ENCODE measurements around the gene ACVRL1. TPM values are rescaled to one million over a fixed set of nuclear protein-coding genes. Genes with fewer than 3 reads are reported as not detected.

ACVRL1 gene
- total and polyA plus RNA-seq, 2 donors = 8.9 to 14.9 TPM

DNA sequence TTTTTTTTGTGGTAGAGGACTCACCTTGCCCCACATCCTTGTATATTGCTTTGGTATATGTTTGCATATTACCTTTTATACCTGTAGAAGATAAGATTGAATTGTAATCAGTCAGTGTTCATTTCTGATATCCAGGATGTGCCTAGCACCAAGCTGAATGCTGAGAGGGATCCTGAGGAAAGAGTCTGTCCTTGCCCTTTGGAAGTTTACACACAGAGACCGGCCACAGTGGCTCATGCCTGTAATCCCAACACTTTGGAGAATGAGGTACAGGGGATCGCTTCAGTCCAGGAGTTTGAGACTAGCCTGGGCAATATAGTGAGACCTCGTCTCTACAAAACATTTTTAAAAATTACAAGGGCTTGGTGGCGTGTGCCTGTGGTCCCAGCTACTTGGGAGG is 52.6 kb downstream of the ACVRL1 start:
- peaks cover 0 to 6% of the 10 kb centered on the region in 2 donors for H3K36me3 ChIP-seq (ENCODE audit: control insufficient read depth in 2 of 2, insufficient read depth in 2 of 2, low read length in 1 of 2)
- no peak overlapping the region for H3K4me3 ChIP-seq (ENCODE audit: low read length in 2 of 2)
- no peak overlapping the region for H3K27ac ChIP-seq (ENCODE audit: low read depth in 1 of 2, low read length in 1 of 2)
- WGBS = 97% methylated on average over 4 of the region's 4 CpGs
- DNase-seq (ENCODE audit: low read depth in 6 of 9, low spot score in 9 of 9) = no peak
- peaks cover 0 to 4% of the 10 kb centered on the region in 2 donors for H3K9me3 ChIP-seq (ENCODE audit: control insufficient read depth in 2 of 2, insufficient read depth in 1 of 2, low read length in 1 of 2)
- peaks cover 3 to 19% of the 10 kb centered on the region in 2 donors for H3K4me1 ChIP-seq (ENCODE audit: control insufficient read depth in 2 of 2, insufficient read depth in 2 of 2, low read length in 2 of 2)
- H3K27me3 ChIP-seq (ENCODE audit: control insufficient read depth in 2 of 2, insufficient read depth in 1 of 2, low read length in 1 of 2) = no peaks in the 10 kb centered on the region

DNA sequence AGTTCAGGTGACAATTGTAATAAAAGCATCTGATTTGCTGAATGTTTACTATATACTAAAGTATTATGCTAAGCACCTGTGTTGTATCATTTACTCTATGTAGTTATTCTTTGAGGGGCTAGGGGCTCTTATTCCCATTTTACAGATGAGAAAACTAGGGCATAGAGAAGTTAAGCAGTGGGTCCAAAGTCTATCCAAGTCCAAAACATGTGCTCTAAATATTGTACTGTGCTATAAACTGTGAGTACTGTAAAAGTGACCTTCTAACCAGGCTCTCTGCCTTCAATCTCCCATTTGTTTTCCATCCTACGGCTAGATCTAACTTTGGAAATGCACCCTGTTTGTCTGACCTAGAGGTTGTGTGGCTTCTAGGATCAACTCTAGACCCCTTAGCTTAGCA is 53.2 kb downstream of the ACVRL1 start:
- 95% methylated on average over 1 of the region's 1 CpG for WGBS
- no peak for DNase-seq (ENCODE audit: low read depth in 6 of 9, low spot score in 9 of 9)
- Histone ChIP-seq H3K4me1 (ENCODE audit: control insufficient read depth in 2 of 2, insufficient read depth in 2 of 2, low read length in 2 of 2) (peaks cover 3 to 14% of the 10 kb centered on the region in 2 donors), H3K9me3 (ENCODE audit: control insufficient read depth in 2 of 2, insufficient read depth in 1 of 2, low read length in 1 of 2) (peaks cover 0 to 4% of the 10 kb centered on the region in 2 donors), H3K27me3 (ENCODE audit: control insufficient read depth in 2 of 2, insufficient read depth in 1 of 2, low read length in 1 of 2) (no peaks in the 10 kb centered on the region), H3K4me3 (ENCODE audit: low read length in 2 of 2) (no peak overlapping the region), H3K36me3 (ENCODE audit: control insufficient read depth in 2 of 2, insufficient read depth in 2 of 2, low read length in 1 of 2) (peaks cover 0 to 8% of the 10 kb centered on the region in 2 donors), H3K27ac (ENCODE audit: low read depth in 1 of 2, low read length in 1 of 2) (no peak overlapping the region)

DNA sequence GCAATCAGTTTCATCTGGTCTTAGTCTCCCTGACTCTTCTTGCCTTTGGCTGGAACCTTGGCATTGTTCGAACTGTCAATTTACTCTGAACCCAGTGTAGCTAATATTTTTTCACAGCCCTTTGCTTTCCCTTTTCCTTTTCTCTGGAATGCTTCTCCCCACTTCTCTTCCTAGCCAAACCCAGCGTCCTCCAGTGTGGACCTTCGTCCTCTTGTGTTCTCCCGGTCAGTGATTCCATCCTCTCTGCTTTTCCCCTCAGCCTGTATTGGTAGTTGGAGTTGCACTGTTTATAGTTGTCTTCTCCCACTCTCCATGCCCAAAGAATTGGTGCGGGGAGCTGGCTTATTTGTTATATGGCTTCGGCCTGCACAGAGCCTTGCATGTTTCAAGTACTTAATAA is 53.6 kb downstream of the ACVRL1 start:
- Histone ChIP-seq H3K4me3 (ENCODE audit: low read length in 2 of 2) (no peak overlapping the region), H3K9me3 (ENCODE audit: control insufficient read depth in 2 of 2, insufficient read depth in 1 of 2, low read length in 1 of 2) (peaks cover 0 to 4% of the 10 kb centered on the region in 2 donors), H3K27ac (ENCODE audit: low read depth in 1 of 2, low read length in 1 of 2) (no peak overlapping the region), H3K27me3 (ENCODE audit: control insufficient read depth in 2 of 2, insufficient read depth in 1 of 2, low read length in 1 of 2) (no peaks in the 10 kb centered on the region), H3K36me3 (ENCODE audit: control insufficient read depth in 2 of 2, insufficient read depth in 2 of 2, low read length in 1 of 2) (peaks cover 0 to 9% of the 10 kb centered on the region in 2 donors), H3K4me1 (ENCODE audit: control insufficient read depth in 2 of 2, insufficient read depth in 2 of 2, low read length in 2 of 2) (peaks cover 3 to 14% of the 10 kb centered on the region in 2 donors)
- DNase-seq (ENCODE audit: low read depth in 6 of 9, low spot score in 9 of 9) = no peak
- 98% methylated on average over 6 of the region's 6 CpGs for WGBS

DNA sequence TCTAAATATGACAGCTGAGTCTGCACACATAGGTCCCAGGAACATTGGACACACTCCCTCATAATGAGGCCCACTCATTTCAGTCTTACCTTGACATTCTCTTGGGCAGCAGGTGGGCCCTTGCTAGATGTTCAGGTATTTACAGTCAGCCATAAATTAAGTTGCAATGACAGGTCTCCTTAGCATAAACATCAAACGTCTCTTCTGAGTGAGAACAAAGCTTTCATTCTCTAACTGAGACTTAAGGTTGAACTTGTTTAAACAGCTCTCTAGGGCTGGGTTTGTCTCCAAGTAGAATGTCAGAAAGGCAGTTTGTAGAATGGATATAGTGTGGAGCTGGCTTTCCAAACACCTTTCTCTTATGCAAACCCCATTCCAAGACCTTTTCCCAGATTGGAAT is 54.5 kb downstream of the ACVRL1 start:
- 1% methylated on average over 1 of the region's 1 CpG for WGBS
- H3K27ac ChIP-seq (ENCODE audit: low read depth in 1 of 2, low read length in 1 of 2) = peak overlapping the region in 1 of 2 donors; percentile 8
- H3K9me3 ChIP-seq (ENCODE audit: control insufficient read depth in 2 of 2, insufficient read depth in 1 of 2, low read length in 1 of 2) = peaks cover 0 to 1% of the 10 kb centered on the region in 2 donors
- H3K27me3 ChIP-seq (ENCODE audit: control insufficient read depth in 2 of 2, insufficient read depth in 1 of 2, low read length in 1 of 2) = no peaks in the 10 kb centered on the region
- H3K36me3 ChIP-seq (ENCODE audit: control insufficient read depth in 2 of 2, insufficient read depth in 2 of 2, low read length in 1 of 2) = peaks cover 0 to 9% of the 10 kb centered on the region in 2 donors
- peak in 3 of 9 donors; percentile 30 to 74 (median 48) for DNase-seq (ENCODE audit: low read depth in 6 of 9, low spot score in 9 of 9)
- H3K4me3 ChIP-seq (ENCODE audit: low read length in 2 of 2) = no peak overlapping the region
- H3K4me1 ChIP-seq (ENCODE audit: control insufficient read depth in 2 of 2, insufficient read depth in 2 of 2, low read length in 2 of 2) = peaks cover 3 to 14% of the 10 kb centered on the region in 2 donors

DNA sequence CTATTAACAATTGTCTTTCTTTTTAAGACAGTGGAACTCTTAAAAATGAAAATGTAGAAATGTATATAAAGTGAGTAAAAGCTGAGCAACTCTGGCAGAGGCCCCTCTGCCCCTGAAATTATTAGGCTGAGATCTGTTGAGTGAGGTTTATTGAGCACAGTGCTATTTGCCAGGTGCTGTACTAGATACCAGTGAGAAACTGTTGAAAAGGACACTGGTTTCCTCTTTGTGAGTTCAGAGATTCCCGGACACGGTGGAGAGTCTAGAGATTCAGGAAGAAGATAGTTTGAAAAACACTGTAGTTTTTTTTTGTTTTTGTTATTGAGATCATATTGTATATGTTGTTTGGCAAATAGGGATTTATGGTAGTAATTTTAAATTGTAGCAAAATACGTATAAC is 55.4 kb downstream of the ACVRL1 start:
- H3K4me1 ChIP-seq (ENCODE audit: control insufficient read depth in 2 of 2, insufficient read depth in 2 of 2, low read length in 2 of 2) = peaks cover 3 to 14% of the 10 kb centered on the region in 2 donors
- peak overlapping the region in 1 of 2 donors; percentile 34 for H3K27ac ChIP-seq (ENCODE audit: low read depth in 1 of 2, low read length in 1 of 2)
- no peaks in the 10 kb centered on the region for H3K27me3 ChIP-seq (ENCODE audit: control insufficient read depth in 2 of 2, insufficient read depth in 1 of 2, low read length in 1 of 2)
- H3K36me3 ChIP-seq (ENCODE audit: control insufficient read depth in 2 of 2, insufficient read depth in 2 of 2, low read length in 1 of 2) = peaks cover 0 to 9% of the 10 kb centered on the region in 2 donors
- no peaks in the 10 kb centered on the region for H3K9me3 ChIP-seq (ENCODE audit: control insufficient read depth in 2 of 2, insufficient read depth in 1 of 2, low read length in 1 of 2)
- H3K4me3 ChIP-seq (ENCODE audit: low read length in 2 of 2) = no peak overlapping the region
- no peak for DNase-seq (ENCODE audit: low read depth in 6 of 9, low spot score in 9 of 9)
- WGBS = 39% methylated on average over 3 of the region's 3 CpGs

DNA sequence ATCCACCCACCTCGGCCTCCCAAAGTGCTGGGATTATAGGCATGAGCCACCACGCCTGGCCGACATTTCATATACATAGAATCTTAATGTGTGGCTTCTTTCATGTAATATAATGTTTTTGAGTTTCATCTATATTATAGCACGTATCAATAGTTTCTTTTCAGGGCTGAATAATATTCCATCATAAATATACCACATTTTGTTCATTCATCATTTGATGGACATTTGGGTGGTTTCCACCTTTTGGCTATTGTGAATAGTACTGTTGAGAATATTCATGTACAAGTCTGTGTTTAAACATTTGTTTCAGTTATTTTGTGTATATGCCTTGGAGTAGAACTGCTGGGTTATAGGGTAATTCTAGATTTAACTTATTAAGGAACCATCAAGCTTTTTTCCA is 56.2 kb downstream of the ACVRL1 start:
- DNase-seq (ENCODE audit: low read depth in 6 of 9, low spot score in 9 of 9) = no peak
- 98% methylated on average over 4 of the region's 4 CpGs for WGBS
- H3K4me3 ChIP-seq (ENCODE audit: low read length in 2 of 2) = no peak overlapping the region
- H3K4me1 ChIP-seq (ENCODE audit: control insufficient read depth in 2 of 2, insufficient read depth in 2 of 2, low read length in 2 of 2) = peaks cover 3 to 14% of the 10 kb centered on the region in 2 donors
- H3K36me3 ChIP-seq (ENCODE audit: control insufficient read depth in 2 of 2, insufficient read depth in 2 of 2, low read length in 1 of 2) = peaks cover 0 to 9% of the 10 kb centered on the region in 2 donors
- no peaks in the 10 kb centered on the region for H3K9me3 ChIP-seq (ENCODE audit: control insufficient read depth in 2 of 2, insufficient read depth in 1 of 2, low read length in 1 of 2)
- H3K27me3 ChIP-seq (ENCODE audit: control insufficient read depth in 2 of 2, insufficient read depth in 1 of 2, low read length in 1 of 2) = no peaks in the 10 kb centered on the region
- H3K27ac ChIP-seq (ENCODE audit: low read depth in 1 of 2, low read length in 1 of 2) = no peak overlapping the region

DNA sequence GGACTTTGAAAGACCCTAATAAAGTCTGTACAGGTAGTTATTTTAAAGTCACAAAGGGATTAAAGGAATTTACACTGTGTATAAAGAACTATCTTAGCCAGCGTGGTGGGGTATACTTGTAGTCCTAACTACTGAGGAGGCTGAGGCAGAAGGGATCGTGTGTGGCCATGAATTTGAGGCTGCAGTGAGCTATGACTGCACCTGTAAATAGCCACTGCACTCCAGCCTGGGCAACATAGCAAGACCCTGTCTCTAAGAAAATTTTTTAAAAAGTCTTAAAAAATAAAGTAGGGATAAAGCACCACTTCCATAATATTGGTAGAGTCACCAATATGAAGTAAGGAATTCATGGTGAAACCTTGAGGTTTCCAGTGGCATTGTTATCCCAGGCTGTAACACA is 62.3 kb downstream of the ACVRL1 start:
- H3K4me3 ChIP-seq (ENCODE audit: low read length in 2 of 2) = no peak overlapping the region
- H3K9me3 ChIP-seq (ENCODE audit: control insufficient read depth in 2 of 2, insufficient read depth in 1 of 2, low read length in 1 of 2) = no peaks in the 10 kb centered on the region
- WGBS = 98% methylated on average over 2 of the region's 2 CpGs
- H3K27ac ChIP-seq (ENCODE audit: low read depth in 1 of 2, low read length in 1 of 2) = no peak overlapping the region
- no peak for DNase-seq (ENCODE audit: low read depth in 6 of 9, low spot score in 9 of 9)
- peaks cover 0 to 3% of the 10 kb centered on the region in 2 donors for H3K36me3 ChIP-seq (ENCODE audit: control insufficient read depth in 2 of 2, insufficient read depth in 2 of 2, low read length in 1 of 2)
- peaks cover 15 to 39% of the 10 kb centered on the region in 2 donors for H3K4me1 ChIP-seq (ENCODE audit: control insufficient read depth in 2 of 2, insufficient read depth in 2 of 2, low read length in 2 of 2)
- no peaks in the 10 kb centered on the region for H3K27me3 ChIP-seq (ENCODE audit: control insufficient read depth in 2 of 2, insufficient read depth in 1 of 2, low read length in 1 of 2)

DNA sequence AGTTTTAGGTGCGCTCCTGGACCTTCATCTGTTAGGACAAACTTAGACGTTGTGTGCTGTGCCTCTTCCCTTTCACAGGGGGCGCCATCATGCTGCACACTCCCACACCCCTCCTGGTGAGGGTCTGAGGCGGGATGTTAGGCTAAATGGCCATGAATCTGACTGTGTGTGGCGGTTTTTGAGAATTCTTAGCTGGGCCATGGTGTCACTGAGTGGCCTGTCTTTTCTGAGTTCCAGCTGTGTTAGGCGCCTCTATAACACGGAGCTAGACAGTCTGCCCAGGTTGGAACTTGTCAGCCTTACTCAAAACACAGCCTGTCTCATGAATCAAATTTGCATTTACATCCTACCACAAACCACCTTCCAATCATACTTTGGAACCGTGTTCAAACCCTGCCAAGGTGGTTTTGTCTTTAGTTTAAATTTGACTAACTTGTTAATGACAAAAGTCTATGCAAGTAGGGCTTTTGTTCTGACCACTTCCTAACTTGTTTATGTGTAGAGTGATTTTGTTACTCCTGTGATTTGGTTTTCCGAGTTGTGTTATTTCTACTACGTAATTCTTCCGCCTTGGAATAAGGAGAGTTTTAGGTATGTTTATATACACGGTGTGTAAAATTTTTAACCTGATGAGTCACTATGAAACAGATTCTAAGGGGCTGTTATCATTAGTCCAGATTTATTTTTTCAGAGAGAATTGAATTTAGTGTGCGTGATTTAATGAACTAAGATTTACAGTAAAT is 63.8 kb downstream of the ACVRL1 start:
- Histone ChIP-seq H3K4me3 (ENCODE audit: low read length in 2 of 2) (no peak overlapping the region), H3K27ac (ENCODE audit: low read depth in 1 of 2, low read length in 1 of 2) (peak overlapping the region; percentile 10 to 31), H3K27me3 (ENCODE audit: control insufficient read depth in 2 of 2, insufficient read depth in 1 of 2, low read length in 1 of 2) (no peaks in the 10 kb centered on the region), H3K9me3 (ENCODE audit: control insufficient read depth in 2 of 2, insufficient read depth in 1 of 2, low read length in 1 of 2) (no peaks in the 10 kb centered on the region), H3K36me3 (ENCODE audit: control insufficient read depth in 2 of 2, insufficient read depth in 2 of 2, low read length in 1 of 2) (peaks cover 4 to 8% of the 10 kb centered on the region in 2 donors), H3K4me1 (ENCODE audit: control insufficient read depth in 2 of 2, insufficient read depth in 2 of 2, low read length in 2 of 2) (peaks cover 25 to 54% of the 10 kb centered on the region in 2 donors)
- DNase-seq (ENCODE audit: low read depth in 6 of 9, low spot score in 9 of 9) = peak in 1 of 9 donors; percentile 57
- WGBS = 77% methylated on average over 13 of the region's 13 CpGs

DNA sequence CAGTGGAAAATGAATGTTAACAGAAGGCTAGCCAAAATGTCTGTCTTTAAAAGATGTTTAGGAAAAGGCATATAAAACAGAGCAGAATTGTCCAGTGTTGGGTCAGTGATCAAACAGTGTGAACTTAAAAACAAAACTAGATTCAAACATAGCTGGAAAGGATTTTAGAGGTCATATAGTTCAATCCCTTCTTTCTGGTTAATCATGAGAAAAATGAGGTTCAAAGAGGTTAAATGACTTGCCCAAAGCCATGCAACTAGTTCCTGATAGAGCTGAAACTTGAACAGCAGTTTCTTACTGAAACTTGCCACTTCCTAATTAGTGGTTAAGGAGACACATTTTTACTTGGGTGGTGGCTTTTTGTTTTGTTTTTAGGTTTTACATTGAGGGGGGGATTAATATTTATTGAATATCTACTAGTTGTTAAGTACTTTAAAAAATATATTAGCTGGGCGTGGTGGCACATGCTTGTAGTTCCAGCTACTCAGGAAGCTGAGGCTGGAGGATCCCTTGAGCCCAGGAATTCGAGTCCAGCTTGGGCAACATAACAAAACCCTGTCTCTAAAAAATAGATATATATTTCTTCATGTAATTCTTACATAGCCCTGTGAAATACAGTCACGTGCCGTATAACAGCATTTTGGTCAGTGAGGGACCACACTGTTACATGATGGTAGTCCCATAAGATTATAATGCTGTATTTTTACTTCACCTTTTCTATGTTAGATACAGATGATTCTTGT is 64.5 kb downstream of the ACVRL1 start:
- WGBS = 65% methylated on average over 4 of the region's 4 CpGs
- Histone ChIP-seq H3K36me3 (ENCODE audit: control insufficient read depth in 2 of 2, insufficient read depth in 2 of 2, low read length in 1 of 2) (peaks cover 10 to 15% of the 10 kb centered on the region in 2 donors), H3K27me3 (ENCODE audit: control insufficient read depth in 2 of 2, insufficient read depth in 1 of 2, low read length in 1 of 2) (no peaks in the 10 kb centered on the region), H3K4me1 (ENCODE audit: control insufficient read depth in 2 of 2, insufficient read depth in 2 of 2, low read length in 2 of 2) (peaks cover 25 to 61% of the 10 kb centered on the region in 2 donors), H3K4me3 (ENCODE audit: low read length in 2 of 2) (no peak overlapping the region), H3K27ac (ENCODE audit: low read depth in 1 of 2, low read length in 1 of 2) (peak overlapping the region in 1 of 2 donors; percentile 59), H3K9me3 (ENCODE audit: control insufficient read depth in 2 of 2, insufficient read depth in 1 of 2, low read length in 1 of 2) (no peaks in the 10 kb centered on the region)
- DNase-seq (ENCODE audit: low read depth in 6 of 9, low spot score in 9 of 9) = no peak

Measured in thymus (tissue), 11 donors.